ENCODE data around the gene SLC44A5. TPM values are rescaled to one million over a fixed set of nuclear protein-coding genes. Genes with fewer than 3 reads are reported as not detected.
A peak's percentile ranks its signal among the peaks of the same experiment; 100 is the strongest.
"Not testable (repeated sequence)": the region's sequence is repeated elsewhere in the genome, so short reads cannot be mapped to it uniquely, and the experiment has no call there.

Gene SLC44A5
- total and polyA plus RNA-seq, 4 donors: 0.75 to 1.6 (median 1.1) TPM

GRCh38 chr1:75400716-75401115, 210.2 kb downstream of the SLC44A5 start:
- Histone ChIP-seq H3K9me3 (ENCODE audit: control insufficient read depth, low read length) (no peaks in the 10 kb centered on the region), H3K27me3 (ENCODE audit: control insufficient read depth in 1 of 2, insufficient read depth in 2 of 2, low read length in 1 of 2) (no peaks in the 10 kb centered on the region), H3K36me3 (ENCODE audit: control insufficient read depth in 1 of 2, insufficient read depth in 2 of 2, low read length in 1 of 2) (no peaks in the 10 kb centered on the region), H3K27ac (ENCODE audit: low read depth in 1 of 2, low read length in 2 of 2) (no peak overlapping the region), H3K4me1 (ENCODE audit: control insufficient read depth in 1 of 2, insufficient read depth in 2 of 2, low read length in 2 of 2) (no peaks in the 10 kb centered on the region), H3K4me3 (ENCODE audit: low read length in 2 of 2) (no peak overlapping the region)
- intact Hi-C loops (cut with DNase I): no loop called here
- ATAC-seq (ENCODE audit: low FRiP score) (no peak), DNase-seq (no peak)
- 64 to 74% methylated on average over 1 of the region's 1 CpG for WGBS, 2 donors

- Histone ChIP-seq H3K4me1 (ENCODE audit: control insufficient read depth in 1 of 2, insufficient read depth in 2 of 2, low read length in 2 of 2) (no peaks in the 10 kb centered on the region), H3K4me3 (ENCODE audit: low read length in 2 of 2) (no peak overlapping the region), H3K27me3 (ENCODE audit: control insufficient read depth in 1 of 2, insufficient read depth in 2 of 2, low read length in 1 of 2) (no peaks in the 10 kb centered on the region), H3K9me3 (ENCODE audit: control insufficient read depth, low read length) (no peaks in the 10 kb centered on the region), H3K36me3 (ENCODE audit: control insufficient read depth in 1 of 2, insufficient read depth in 2 of 2, low read length in 1 of 2) (no peaks in the 10 kb centered on the region), H3K27ac (ENCODE audit: low read depth in 1 of 2, low read length in 2 of 2) (no peak overlapping the region)
- intact Hi-C loops (cut with DNase I): no loop called here
- DNase-seq: no peak
- ATAC-seq (ENCODE audit: low FRiP score): no peak
- WGBS, 2 donors: 86% methylated on average over 1 of the region's 1 CpG
These were observed 214.2 kb downstream of the SLC44A5 start for GRCh38 chr1:75396745-75397144.

- Histone ChIP-seq H3K36me3 (ENCODE audit: control insufficient read depth in 1 of 2, insufficient read depth in 2 of 2, low read length in 1 of 2) (no peaks in the 10 kb centered on the region), H3K27ac (ENCODE audit: low read depth in 1 of 2, low read length in 2 of 2) (no peak overlapping the region), H3K4me3 (ENCODE audit: low read length in 2 of 2) (no peak overlapping the region), H3K9me3 (ENCODE audit: control insufficient read depth, low read length) (no peaks in the 10 kb centered on the region), H3K4me1 (ENCODE audit: control insufficient read depth in 1 of 2, insufficient read depth in 2 of 2, low read length in 2 of 2) (no peaks in the 10 kb centered on the region), H3K27me3 (ENCODE audit: control insufficient read depth in 1 of 2, insufficient read depth in 2 of 2, low read length in 1 of 2) (no peaks in the 10 kb centered on the region)
- no peak for DNase-seq
- no peak for ATAC-seq (ENCODE audit: low FRiP score)
- WGBS, 2 donors: 83 to 87% methylated on average over 1 of the region's 1 CpG
- intact Hi-C loops (cut with DNase I): no loop called here
These were observed 214.7 kb downstream of the SLC44A5 start for GRCh38 chr1:75396260-75396659.

GRCh38 chr1:75394386-75395139, 216.4 kb downstream of the SLC44A5 start:
- Histone ChIP-seq H3K27me3 (ENCODE audit: control insufficient read depth in 1 of 2, insufficient read depth in 2 of 2, low read length in 1 of 2) (no peaks in the 10 kb centered on the region), H3K4me3 (ENCODE audit: low read length in 2 of 2) (no peak overlapping the region), H3K27ac (ENCODE audit: low read depth in 1 of 2, low read length in 2 of 2) (no peak overlapping the region), H3K4me1 (ENCODE audit: control insufficient read depth in 1 of 2, insufficient read depth in 2 of 2, low read length in 2 of 2) (no peaks in the 10 kb centered on the region), H3K9me3 (ENCODE audit: control insufficient read depth, low read length) (no peaks in the 10 kb centered on the region), H3K36me3 (ENCODE audit: control insufficient read depth in 1 of 2, insufficient read depth in 2 of 2, low read length in 1 of 2) (no peaks in the 10 kb centered on the region)
- no peak for DNase-seq
- 66 to 68% methylated on average over 3 of the region's 3 CpGs for WGBS, 2 donors
- ATAC-seq (ENCODE audit: low FRiP score): no peak
- intact Hi-C loops (cut with DNase I): no loop called here

DNA sequence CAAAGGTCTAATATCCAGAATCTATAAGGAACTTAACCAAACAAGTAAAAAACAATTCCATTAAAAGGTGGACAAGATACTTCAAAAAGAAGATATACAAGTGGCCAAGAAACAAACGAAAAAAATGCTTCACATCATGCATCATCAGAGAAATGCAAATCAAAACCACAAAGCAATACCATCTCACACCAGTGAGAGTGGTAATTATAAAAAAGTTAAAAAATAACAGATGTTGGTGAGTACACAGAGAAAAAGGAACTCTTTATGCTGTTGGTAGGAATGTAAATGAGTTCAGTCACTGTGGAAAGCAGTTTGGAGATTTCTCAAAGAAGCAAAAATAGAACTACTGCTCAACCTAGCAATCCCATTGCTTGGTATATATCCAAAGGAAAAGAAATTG, 218.6 kb downstream of the SLC44A5 start:
- WGBS, 2 donors: 58% methylated on average over 1 of the region's 1 CpG
- no peaks in the 10 kb centered on the region for H3K4me1 ChIP-seq (ENCODE audit: control insufficient read depth in 1 of 2, insufficient read depth in 2 of 2, low read length in 2 of 2)
- no peak overlapping the region for H3K4me3 ChIP-seq (ENCODE audit: low read length in 2 of 2)
- H3K27me3 ChIP-seq (ENCODE audit: control insufficient read depth in 1 of 2, insufficient read depth in 2 of 2, low read length in 1 of 2): no peaks in the 10 kb centered on the region
- no peak overlapping the region for H3K27ac ChIP-seq (ENCODE audit: low read depth in 1 of 2, low read length in 2 of 2)
- no peak for ATAC-seq (ENCODE audit: low FRiP score)
- H3K9me3 ChIP-seq (ENCODE audit: control insufficient read depth, low read length): no peaks in the 10 kb centered on the region
- no peaks in the 10 kb centered on the region for H3K36me3 ChIP-seq (ENCODE audit: control insufficient read depth in 1 of 2, insufficient read depth in 2 of 2, low read length in 1 of 2)
- no peak for DNase-seq
- intact Hi-C loops (cut with DNase I): no loop called here

- H3K4me1 ChIP-seq (ENCODE audit: control insufficient read depth in 1 of 2, insufficient read depth in 2 of 2, low read length in 2 of 2); H3K9me3 ChIP-seq (ENCODE audit: control insufficient read depth, low read length); DNase-seq; H3K27ac ChIP-seq (ENCODE audit: low read depth in 1 of 2, low read length in 2 of 2); H3K36me3 ChIP-seq (ENCODE audit: control insufficient read depth in 1 of 2, insufficient read depth in 2 of 2, low read length in 1 of 2); intact Hi-C loops (cut with DNase I); H3K4me3 ChIP-seq (ENCODE audit: low read length in 2 of 2); H3K27me3 ChIP-seq (ENCODE audit: control insufficient read depth in 1 of 2, insufficient read depth in 2 of 2, low read length in 1 of 2); ATAC-seq (ENCODE audit: low FRiP score): not testable (repeated sequence)
- WGBS, 2 donors: 77 to 84% methylated on average over 21 to 25 of the region's 25 CpGs
These were observed 235.2 kb downstream of the SLC44A5 start for GRCh38 chr1:75375476-75376447.

- ATAC-seq (ENCODE audit: low FRiP score): peak; percentile 22
These were observed 237.3 kb downstream of the SLC44A5 start for GRCh38 chr1:75373542-75374159.

DNA sequence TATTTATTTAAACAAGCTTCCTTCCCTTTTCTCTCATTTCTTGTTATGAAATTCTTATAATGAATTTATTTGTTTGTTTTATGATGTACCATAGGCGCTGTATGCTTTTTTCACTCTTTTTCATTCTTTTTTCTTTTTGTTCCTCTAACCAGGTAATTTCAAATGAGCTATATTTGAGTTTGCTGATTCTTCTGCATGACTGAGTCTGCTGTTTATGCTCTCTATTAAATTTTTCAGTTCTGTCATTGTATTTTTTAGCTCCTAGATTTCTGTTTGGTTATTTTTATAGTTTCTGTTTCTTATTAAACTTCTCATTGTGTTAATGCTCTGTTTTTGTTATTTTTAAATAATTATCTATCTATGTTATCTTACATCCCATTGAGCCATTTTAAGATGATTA, 244.3 kb downstream of the SLC44A5 start:
- H3K36me3 ChIP-seq (ENCODE audit: control insufficient read depth in 1 of 2, insufficient read depth in 2 of 2, low read length in 1 of 2): no peaks in the 10 kb centered on the region
- no peaks in the 10 kb centered on the region for H3K4me1 ChIP-seq (ENCODE audit: control insufficient read depth in 1 of 2, insufficient read depth in 2 of 2, low read length in 2 of 2)
- H3K27ac ChIP-seq (ENCODE audit: low read depth in 1 of 2, low read length in 2 of 2): no peak overlapping the region
- no peaks in the 10 kb centered on the region for H3K27me3 ChIP-seq (ENCODE audit: control insufficient read depth in 1 of 2, insufficient read depth in 2 of 2, low read length in 1 of 2)
- no peak overlapping the region for H3K4me3 ChIP-seq (ENCODE audit: low read length in 2 of 2)
- intact Hi-C loops (cut with DNase I): no loop called here
- H3K9me3 ChIP-seq (ENCODE audit: control insufficient read depth, low read length): peaks cover 8% of the 10 kb centered on the region
- DNase-seq (no peak), ATAC-seq (ENCODE audit: low FRiP score) (no peak)
- 93% methylated on average over 1 of the region's 1 CpG for WGBS, 2 donors

More at GRCh38 chr1:75373542-75374159, 237.3 kb downstream of the SLC44A5 start:
- WGBS, 2 donors: 69 to 75% methylated on average over 5 of the region's 5 CpGs
- no peak for DNase-seq
- Histone ChIP-seq H3K9me3 (ENCODE audit: control insufficient read depth, low read length) (peaks cover 4% of the 10 kb centered on the region), H3K27ac (ENCODE audit: low read depth in 1 of 2, low read length in 2 of 2) (no peak overlapping the region), H3K4me3 (ENCODE audit: low read length in 2 of 2) (no peak overlapping the region), H3K4me1 (ENCODE audit: control insufficient read depth in 1 of 2, insufficient read depth in 2 of 2, low read length in 2 of 2) (no peaks in the 10 kb centered on the region), H3K27me3 (ENCODE audit: control insufficient read depth in 1 of 2, insufficient read depth in 2 of 2, low read length in 1 of 2) (no peaks in the 10 kb centered on the region), H3K36me3 (ENCODE audit: control insufficient read depth in 1 of 2, insufficient read depth in 2 of 2, low read length in 1 of 2) (no peaks in the 10 kb centered on the region)
- intact Hi-C loops (cut with DNase I): no loop called here
